Activated CD8-positive, alpha-beta memory T cell treated with anti-CD3 and anti-CD28 coated beads for 4 hours (primary cell): ENCODE measurements around the gene CDH1.

Experiments
- DNase-seq, 2 donors: peaks; one replicate each; pipeline ENCODE4 v3.0.0-alpha.2; 2020; ENCODE audit warnings: low read depth in 2 of 2

Gene CDH1

GRCh38 chr16:68857479-68857878 is 120.4 kb downstream of the CDH1 start:
- no peak for DNase-seq

DNA sequence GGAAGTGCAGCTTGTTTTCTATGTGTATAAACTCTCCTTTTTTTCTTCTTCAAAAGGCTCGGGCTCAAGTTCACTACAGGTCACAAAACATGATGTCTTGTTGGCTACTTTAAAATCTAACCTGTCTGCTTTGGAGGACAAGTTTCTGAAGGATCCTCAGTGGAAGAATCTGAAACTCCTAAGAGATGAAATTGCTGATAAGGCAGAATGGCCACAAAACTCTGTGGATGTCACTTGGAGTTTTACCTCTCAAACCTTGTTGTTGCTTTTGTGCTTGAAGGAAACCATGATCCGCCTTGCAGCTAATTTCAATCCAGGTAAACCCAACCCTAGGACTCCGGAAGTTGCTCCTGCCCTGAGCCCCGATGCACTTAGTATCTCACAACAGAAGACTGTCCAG is 122.7 kb downstream of the CDH1 start:
- no peak for DNase-seq

- no peak for DNase-seq
Observed at GRCh38 chr16:68860978-68861892, 124.1 kb downstream of the CDH1 start.

- no peak for DNase-seq
Observed at GRCh38 chr16:68866933-68867332, 129.8 kb downstream of the CDH1 start.

DNA sequence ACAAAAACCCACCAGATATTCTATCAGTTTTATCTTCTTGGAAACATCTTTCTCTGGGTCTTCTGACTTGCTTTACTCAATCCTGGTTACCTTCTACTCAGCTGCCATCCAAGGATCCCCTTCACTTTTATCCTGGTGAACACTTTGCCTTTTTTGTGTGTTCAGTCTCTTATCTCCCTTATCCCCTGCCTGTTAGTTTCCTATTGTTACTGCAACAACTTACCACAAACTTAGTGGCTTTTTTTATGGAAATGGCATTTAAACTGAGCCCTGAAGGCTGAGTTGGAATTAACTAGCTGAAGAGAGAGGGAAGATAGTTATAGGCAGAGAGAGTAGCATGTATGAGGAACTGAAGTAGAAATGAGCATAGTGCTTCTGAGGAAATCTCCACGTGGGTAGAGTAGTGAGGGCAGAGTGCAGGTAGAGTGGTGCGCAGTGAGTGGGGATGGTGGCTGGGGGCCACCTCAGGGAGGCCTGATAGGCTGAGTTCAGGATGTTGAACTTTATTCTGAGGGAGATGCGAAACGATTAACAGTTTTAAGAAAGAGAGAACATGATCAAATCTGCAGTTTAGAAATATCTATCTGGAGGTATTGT is 132.5 kb downstream of the CDH1 start:
- DNase-seq, result no peak

DNA sequence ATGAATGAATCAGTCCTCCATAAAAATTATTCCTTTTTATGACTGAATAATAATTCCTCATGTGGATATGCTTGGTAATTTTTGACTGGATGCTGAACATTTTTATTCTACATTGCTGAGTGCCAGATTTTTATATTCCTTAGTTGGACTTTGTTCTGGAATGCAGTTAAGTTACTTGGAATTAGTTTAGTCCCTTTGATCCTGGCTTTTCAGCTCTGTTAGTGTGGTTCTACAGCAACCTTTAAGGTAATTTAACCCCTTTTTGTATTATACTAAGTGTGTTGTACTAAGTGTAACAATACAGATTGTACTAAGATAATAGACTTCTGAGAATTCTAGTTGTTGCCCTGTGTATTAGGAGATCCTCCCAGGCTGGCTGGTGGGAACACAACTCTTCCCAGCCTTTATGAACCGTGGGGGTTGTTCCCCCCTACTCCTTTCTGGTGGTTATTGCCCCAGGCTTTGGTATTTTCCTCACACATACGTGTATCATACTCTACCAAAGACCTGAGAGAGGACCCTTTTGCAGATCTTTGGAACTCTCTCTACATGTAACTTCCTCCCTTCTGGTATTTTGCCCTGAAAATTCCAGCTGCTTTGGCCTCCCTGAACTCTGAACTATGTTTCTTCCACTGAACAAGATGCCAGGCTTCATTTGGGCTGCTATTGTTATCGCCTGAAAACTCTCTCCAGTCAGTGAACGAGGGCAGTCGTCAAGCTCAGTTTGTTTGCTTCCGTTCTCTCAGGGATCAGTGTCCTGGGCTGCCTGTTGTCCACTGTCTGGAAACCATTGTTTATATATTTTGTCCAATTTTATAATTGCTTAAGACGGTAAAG is 136.8 kb downstream of the CDH1 start:
- no peak for DNase-seq

DNA sequence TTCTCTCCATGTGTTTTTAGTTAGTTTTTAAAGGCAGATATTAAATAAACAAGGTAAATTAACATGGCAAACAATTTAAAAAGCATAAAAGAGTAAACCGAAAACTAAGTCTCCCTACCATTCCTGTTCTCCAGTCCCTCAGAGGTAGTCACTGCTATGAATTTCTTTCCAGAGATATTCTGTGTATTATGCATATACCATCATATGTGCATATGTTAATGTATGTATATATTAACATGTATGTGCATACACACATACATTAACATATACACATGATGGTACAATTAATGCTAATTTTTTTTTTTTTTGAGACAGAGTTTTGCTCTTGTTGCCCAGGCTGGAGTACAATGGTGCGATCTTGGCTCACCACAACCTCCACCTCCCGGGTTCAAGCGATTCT is 138.8 kb downstream of the CDH1 start:
- DNase-seq, result no peak

DNA sequence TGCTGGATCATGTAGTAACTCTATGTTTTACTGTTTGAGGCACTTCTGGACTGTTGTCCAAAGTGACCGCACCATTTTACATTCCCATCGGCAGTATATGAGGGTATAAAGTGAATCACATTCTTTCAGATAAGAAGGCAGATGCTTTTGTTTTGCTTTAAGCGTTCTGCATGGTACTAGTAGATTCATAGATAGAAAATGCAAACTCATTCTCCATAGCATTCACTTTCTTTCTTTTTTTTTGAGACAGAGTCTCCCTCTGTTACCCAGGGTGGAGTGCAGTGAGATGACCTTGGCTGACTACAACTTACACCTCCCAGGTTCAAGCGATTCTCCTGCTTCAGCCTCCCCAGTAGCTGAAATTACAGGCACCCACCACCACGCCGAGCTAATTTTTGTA is 146.6 kb downstream of the CDH1 start:
- no peak for DNase-seq

GRCh38 chr16:68884401-68884800 is 147.3 kb downstream of the CDH1 start:
- no peak for DNase-seq
